ENCODE data around the gene HYAL3. TPM values are rescaled to one million over a fixed set of nuclear protein-coding genes. Genes with fewer than 3 reads are reported as not detected.

Gene HYAL3
- total and polyA plus RNA-seq, 2 of the 13 experiments (the other 11 are each of a cell fraction or from before 2014, with no cell fraction given): 5.5 to 10.4 TPM

- TF ChIP-seq ATF1 (CRISPR knock-in tag; IDR thresholded peaks at IDR 0.05): no peak
- no peak for TF ChIP-seq KDM2A (CRISPR knock-in tag; IDR thresholded peaks at IDR 0.05; ENCODE audit: borderline replicate concordance, low read depth)
- no peak for TF ChIP-seq ZNF850 (CRISPR knock-in tag; conservative IDR thresholded peaks at IDR 0.05)
- TF ChIP-seq CENPBD1 (CRISPR knock-in tag; IDR thresholded peaks at IDR 0.05; ENCODE audit: borderline replicate concordance, low read depth): no peak
- no peak for TF ChIP-seq IRF9 (CRISPR knock-in tag; IDR thresholded peaks at IDR 0.05; ENCODE audit: borderline replicate concordance)
- no peak for TF ChIP-seq ELF1 (CRISPR knock-in tag; IDR thresholded peaks at IDR 0.05)
- TF ChIP-seq HINFP (CRISPR knock-in tag; IDR thresholded peaks at IDR 0.05; ENCODE audit: low read depth): no peak
- no peak for TF ChIP-seq ZNF136 (CRISPR knock-in tag; IDR thresholded peaks at IDR 0.05; ENCODE audit: low read depth)
- no peak for TF ChIP-seq ZNF513 (CRISPR knock-in tag; conservative IDR thresholded peaks at IDR 0.05)
- TF ChIP-seq SIN3A (IDR thresholded peaks at IDR 0.05; ENCODE audit: borderline replicate concordance, low read depth, low read length): 0 out of 2 replicates have a peak, but pooled peaks have one; percentile 11
- no peak for TF ChIP-seq SRSF9 (IDR thresholded peaks at IDR 0.05; ENCODE audit: borderline replicate concordance, insufficient read depth, low read depth, low read length, poor library complexity, severe bottlenecking)
- TF ChIP-seq RFX3 (CRISPR knock-in tag; IDR thresholded peaks at IDR 0.05): no peak
- no peak for TF ChIP-seq CHD4 (IDR thresholded peaks at IDR 0.05; ENCODE audit: borderline replicate concordance, low read length)
- TF ChIP-seq ZNF713 (CRISPR knock-in tag; IDR thresholded peaks at IDR 0.05): no peak
- no peak for TF ChIP-seq PITX1 (CRISPR knock-in tag; IDR thresholded peaks at IDR 0.05)
- TF ChIP-seq ZNF687 (CRISPR knock-in tag; IDR thresholded peaks at IDR 0.05): peak; percentile 57
- TF ChIP-seq ZNF280B (CRISPR knock-in tag; IDR thresholded peaks at IDR 0.05; ENCODE audit: borderline replicate concordance): 0 out of 2 replicates have a peak, but pooled peaks have one; percentile 40
Measured at GRCh38 chr3:50319894-50320625, 20.9 kb upstream of the HYAL3 start (continued).
